GM18873 (cell line): ENCODE data around the gene ALG1L2.
"Not testable (repeated sequence)": the region's sequence is repeated elsewhere in the genome, so short reads cannot be mapped to it uniquely, and the experiment has no call there.

ENCODE experiments used
- ATAC-seq: cut with Tn5 transposase; IDR thresholded peaks from one replicate; pipeline ENCODE4 v1.9.1; 2021; ENCODE audit warnings: mild to moderate bottlenecking, moderate library complexity, moderate number of reproducible peaks; ENCODE audit not compliant: unreplicated experiment, low FRiP score

ALG1L2 gene

GRCh38 chr3:130120291-130120690 is 38.7 kb downstream of the ALG1L2 start:
- not testable (repeated sequence) for ATAC-seq

DNA sequence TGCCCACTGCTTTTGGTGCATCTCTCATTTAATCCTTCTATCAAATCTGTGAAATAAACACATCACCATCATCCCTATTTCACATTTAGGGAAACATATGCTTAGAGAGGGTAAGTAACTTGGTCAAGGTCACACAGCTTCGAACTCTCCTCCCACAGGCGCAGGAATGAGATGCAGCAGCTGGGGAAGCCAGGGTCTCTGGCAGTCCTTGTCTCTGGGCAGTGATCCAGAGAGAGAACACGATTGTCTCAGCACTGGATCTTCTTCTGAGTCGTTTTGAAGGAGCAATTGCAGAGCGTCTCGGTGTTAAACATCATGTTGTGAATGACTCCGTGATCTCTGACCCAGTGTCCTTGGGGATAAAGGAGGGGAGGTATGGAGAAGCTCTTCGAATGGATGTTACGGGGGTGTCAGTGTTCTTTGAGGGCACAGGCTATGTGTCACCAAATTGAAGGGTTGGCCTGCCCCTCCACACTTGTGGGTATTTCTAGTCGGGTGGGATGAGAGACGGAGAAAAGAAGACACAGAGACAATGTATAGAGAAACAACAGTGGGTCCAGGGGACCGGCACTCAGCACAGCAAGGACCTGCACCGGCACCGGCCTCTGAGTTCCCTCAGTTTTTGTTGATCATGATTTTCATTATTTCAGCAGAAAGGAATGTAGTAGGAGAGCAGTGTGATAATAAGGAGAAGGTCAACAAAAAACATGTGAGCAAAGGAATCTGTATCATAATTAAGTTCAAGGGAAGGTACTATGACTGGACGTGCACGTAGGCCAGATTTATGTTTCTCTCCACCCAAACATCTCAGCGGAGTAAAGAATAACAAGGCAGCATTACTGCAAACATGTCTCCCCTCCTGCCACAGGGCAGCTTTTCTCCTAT is 41.5 kb downstream of the ALG1L2 start:
- ATAC-seq, result not testable (repeated sequence)

- not testable (repeated sequence) for ATAC-seq
These were observed 43.8 kb downstream of the ALG1L2 start for GRCh38 chr3:130125406-130125805.

GRCh38 chr3:130136337-130136736 is 54.7 kb downstream of the ALG1L2 start:
- not testable (repeated sequence) for ATAC-seq

GRCh38 chr3:130137685-130138084 is 56.1 kb downstream of the ALG1L2 start:
- ATAC-seq, result not testable (repeated sequence)

DNA sequence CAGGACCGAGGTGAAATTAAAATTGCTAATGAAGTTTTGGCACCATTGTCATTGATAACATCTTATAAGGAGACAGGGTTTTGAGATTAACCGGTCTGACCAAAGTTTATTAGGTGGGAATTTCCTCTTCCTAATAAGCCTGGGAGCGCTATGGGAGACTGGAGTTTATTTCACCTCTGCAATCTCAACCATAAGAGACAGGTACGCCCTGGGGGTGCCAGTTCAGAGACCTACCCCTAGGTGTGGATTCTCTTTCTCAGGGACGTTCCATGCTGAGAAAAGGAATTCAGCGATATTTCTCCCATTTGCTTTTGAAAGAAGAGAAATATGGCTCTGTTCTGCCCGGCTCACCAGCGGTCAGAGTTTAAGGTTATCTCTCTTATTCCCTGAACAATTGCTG is 57.4 kb downstream of the ALG1L2 start:
- not testable (repeated sequence) for ATAC-seq

GRCh38 chr3:130140756-130141155 is 59.1 kb downstream of the ALG1L2 start:
- ATAC-seq, result not testable (repeated sequence)

DNA sequence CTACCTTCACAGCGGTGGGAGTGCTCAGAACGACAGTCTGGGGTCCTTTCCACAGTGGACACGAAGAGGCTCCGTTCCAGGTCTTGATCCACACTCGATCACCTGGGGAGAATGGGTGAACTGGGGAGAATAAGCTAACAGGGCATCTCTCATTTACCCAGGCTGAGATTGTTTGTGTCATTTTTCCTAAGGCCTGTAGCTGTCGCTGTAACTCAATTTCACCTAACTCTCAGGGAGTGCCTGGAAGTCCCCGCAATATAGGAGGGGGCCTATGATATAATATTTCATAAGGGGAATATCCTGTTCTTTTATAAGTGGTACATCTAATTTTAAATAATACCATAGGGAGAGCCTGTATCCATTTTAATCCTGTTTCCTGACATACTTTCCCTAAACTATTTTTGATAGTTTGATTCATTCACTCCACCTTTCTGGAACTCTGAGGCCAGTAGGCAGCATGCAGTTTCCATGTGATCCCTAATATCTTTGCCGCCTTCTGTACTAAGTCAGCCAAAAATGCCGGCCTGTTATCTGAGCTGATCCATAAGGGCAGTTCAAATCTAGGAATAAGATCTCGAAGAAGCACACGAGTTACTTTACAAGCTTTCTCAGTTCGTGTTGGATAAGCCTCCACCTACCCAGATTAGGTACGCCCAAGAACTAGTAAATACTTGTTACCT is 62.2 kb downstream of the ALG1L2 start:
- not testable (repeated sequence) for ATAC-seq

- ATAC-seq, result not testable (repeated sequence)
These were observed 62.7 kb downstream of the ALG1L2 start for GRCh38 chr3:130144328-130144650.

DNA sequence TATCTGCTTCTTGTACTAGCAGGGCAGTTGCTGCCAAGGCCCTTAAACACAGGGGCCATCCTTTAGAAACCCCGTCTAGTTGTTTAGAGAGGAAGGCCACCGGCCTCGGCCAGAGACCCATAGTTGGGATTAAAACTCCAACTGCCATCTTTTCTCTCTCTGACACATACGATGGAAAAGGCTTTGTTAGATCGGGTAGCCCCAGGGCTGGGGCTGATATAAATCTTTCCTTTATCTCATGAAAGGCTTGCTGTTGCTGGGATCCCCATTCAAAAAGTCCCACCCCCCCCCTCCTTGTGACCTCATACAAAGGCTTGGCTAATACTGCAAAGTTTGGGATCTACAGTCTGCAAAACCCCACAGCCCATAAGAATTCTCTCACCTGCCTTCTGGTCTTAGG is 63.8 kb downstream of the ALG1L2 start:
- not testable (repeated sequence) for ATAC-seq

- not testable (repeated sequence) for ATAC-seq
These were observed 64.8 kb downstream of the ALG1L2 start for GRCh38 chr3:130146465-130146864.
